Posterior vena cava (tissue), 2 donors: ENCODE data around the gene RAI14. TPM values are rescaled to one million over a fixed set of nuclear protein-coding genes. Genes with fewer than 3 reads are reported as not detected.
"Not testable (repeated sequence)": the region's sequence is repeated elsewhere in the genome, so short reads cannot be mapped to it uniquely, and the experiment has no call there.

Experiments used
- DNase-seq: peaks from one replicate; pipeline ENCODE4 v3.0.0-alpha.2; 2020; ENCODE audit warnings: low spot score
- intact Hi-C, 2 donors: fragments of 100-400 bp; cut with DNase I; formaldehyde crosslinking; loops; one replicate each; pipeline versions ENCODE4 v1.14.1 to v1.14.2; 2022 to 2023
- total RNA-seq, 2 donors: library from RNA; stranded (reverse); fragmentation: NEBNext Ultra II Directional; extraction: Animal tissue kit (Norgen Biotek cat#: 25700); gene quantifications; one replicate each; pipeline ENCODE4 v1.2.1, GENCODE V29; 2021
- donor health status: DM: yes; HTN: yes; CAD: no.
- donor health status: DM: yes; HTN: yes; CAD: no.

Gene RAI14
- total RNA-seq, 2 donors from 2014 or later: 76.1 to 160 TPM

- no peak for DNase-seq
- intact Hi-C loops: no loop called here
These were observed 93.3 kb downstream of the RAI14 start for GRCh38 chr5:34749431-34749873.

GRCh38 chr5:34750206-34750605 lies 94.1 kb downstream of the RAI14 start:
- no peak for DNase-seq
- intact Hi-C loops: no loop called here

- no peak for DNase-seq
- intact Hi-C loops: no loop called here
These were observed 95.9 kb downstream of the RAI14 start for GRCh38 chr5:34751807-34752736.

- DNase-seq, intact Hi-C loops: not testable (repeated sequence)
These were observed 97.1 kb downstream of the RAI14 start for GRCh38 chr5:34753236-34753635.

- no peak for DNase-seq
- intact Hi-C loops: no loop called here
These were observed 99.8 kb downstream of the RAI14 start for GRCh38 chr5:34755926-34756325.

GRCh38 chr5:34756781-34757624 lies 100.9 kb downstream of the RAI14 start:
- DNase-seq: no peak
- intact Hi-C loops: no loop called here

- no peak for DNase-seq
- intact Hi-C loops: no loop called here
These were observed 102.4 kb downstream of the RAI14 start for GRCh38 chr5:34758514-34758913.

GRCh38 chr5:34759213-34759612 lies 103.1 kb downstream of the RAI14 start:
- DNase-seq, intact Hi-C loops: not testable (repeated sequence)

GRCh38 chr5:34765662-34766061 lies 109.5 kb downstream of the RAI14 start:
- no peak for DNase-seq
- intact Hi-C loops: no loop called here

GRCh38 chr5:34767180-34767579 lies 111.1 kb downstream of the RAI14 start:
- DNase-seq: no peak
- intact Hi-C loops: no loop called here

GRCh38 chr5:34770486-34770885 lies 114.4 kb downstream of the RAI14 start:
- intact Hi-C loops: no loop called here
- no peak for DNase-seq

- intact Hi-C loops: no loop called here
- no peak for DNase-seq
These were observed 114.9 kb downstream of the RAI14 start for GRCh38 chr5:34771076-34771475.

GRCh38 chr5:34772267-34773098 lies 116.4 kb downstream of the RAI14 start:
- no peak for DNase-seq
- intact Hi-C loops: no loop called here

GRCh38 chr5:34774139-34774538 lies 118.0 kb downstream of the RAI14 start:
- DNase-seq: no peak

GRCh38 chr5:34774678-34775077 lies 118.5 kb downstream of the RAI14 start:
- not testable (repeated sequence) for DNase-seq

More at GRCh38 chr5:34774139-34774538, 118.0 kb downstream of the RAI14 start:
- intact Hi-C loops: no loop called here

GRCh38 chr5:34775886-34776285 lies 119.8 kb downstream of the RAI14 start:
- no peak for DNase-seq
- intact Hi-C loops: no loop called here

More at GRCh38 chr5:34774678-34775077, 118.5 kb downstream of the RAI14 start:
- intact Hi-C loops: not testable (repeated sequence)

- intact Hi-C loops: no loop called here
- DNase-seq: no peak
These were observed 122.1 kb downstream of the RAI14 start for GRCh38 chr5:34778091-34778850.

GRCh38 chr5:34783892-34784291 lies 127.8 kb downstream of the RAI14 start:
- DNase-seq, intact Hi-C loops: not testable (repeated sequence)
